SJCRH30 (cell line): ENCODE measurements around the gene LIX1. TPM values are rescaled to one million over a fixed set of nuclear protein-coding genes. Genes with fewer than 3 reads are reported as not detected.
"Not testable (repeated sequence)": the region's sequence is repeated elsewhere in the genome, so short reads cannot be mapped to it uniquely, and the experiment has no call there.

Experiments
- DNase-seq, 2 experiments: peaks; one replicate each; pipeline ENCODE4 v3.0.0-alpha.2; 2015 to 2020
- H3K27ac ChIP-seq: fragments of 250-450 bp; sonication (Bioruptor Pico); 2 replicates; pipeline ENCODE4 v1.5.1; 2020; ENCODE audit warnings: mild to moderate bottlenecking, moderate library complexity
- H3K27me3 ChIP-seq: fragments of 250-450 bp; sonication (Bioruptor Pico); 2 replicates; pipeline ENCODE4 v1.5.1; 2020; ENCODE audit warnings: mild to moderate bottlenecking, moderate library complexity
- H3K36me3 ChIP-seq: fragments of 250-450 bp; sonication (Bioruptor Pico); 2 replicates; pipeline ENCODE4 v1.5.1; 2020; ENCODE audit warnings: mild to moderate bottlenecking, moderate library complexity
- H3K4me1 ChIP-seq: fragments of 250-450 bp; sonication (Bioruptor Pico); 2 replicates; pipeline ENCODE4 v1.5.1; 2020; ENCODE audit warnings: mild to moderate bottlenecking, moderate library complexity
- H3K4me3 ChIP-seq: fragments of 250-450 bp; sonication (Bioruptor Pico); 2 replicates; pipeline ENCODE4 v1.5.1; 2020; ENCODE audit warnings: mild to moderate bottlenecking, moderate library complexity
- H3K9me3 ChIP-seq: fragments of 250-450 bp; sonication (Bioruptor Pico); replicated peaks from 2 replicates; pipeline ENCODE4 v1.5.1; 2020; ENCODE audit warnings: mild to moderate bottlenecking, moderate library complexity
- total RNA-seq: library from RNA; depleted of rRNA; stranded (reverse); fragments of >200 nt; shearing (Covaris generic); gene quantifications from 2 replicates; pipeline ENCODE4 v1.2.3, GENCODE V29; 2014; rRNA removed

Gene LIX1
- 0.04 and 0.15 TPM in 2 replicates for total RNA-seq

GRCh38 chr5:97142521-97143254, at the start of gene LIX1:
TSS of gene LIX1 (minus strand) at chr5:97142611. CDS start at chr5:97142576, 35 bp downstream.
- no peaks in the 10 kb centered on the region for H3K36me3 ChIP-seq
- no peaks in the 10 kb centered on the region for H3K27me3 ChIP-seq
- H3K9me3 ChIP-seq: no peaks in the 10 kb centered on the region
- no peak within 1 kb of the TSS for H3K4me3 ChIP-seq
- peak; percentile 60 to 81 for DNase-seq
- H3K4me1 ChIP-seq: peaks cover 12% of the 10 kb centered on the region
- no peak within 1 kb of the TSS for H3K27ac ChIP-seq

- Histone ChIP-seq H3K27me3 (no peaks in the 10 kb centered on the region), H3K36me3 (no peaks in the 10 kb centered on the region), H3K9me3 (no peaks in the 10 kb centered on the region), H3K4me3 (peak overlapping the region; percentile 54; the same call in 1 of the 2 replicates), H3K27ac (peak overlapping the region; percentile 82; the same call in 1 of the 2 replicates), H3K4me1 (peaks cover 8% of the 10 kb centered on the region)
- no peak for DNase-seq
Measured at GRCh38 chr5:97191893-97192292, 49.5 kb upstream of the LIX1 start.

GRCh38 chr5:97189523-97189922, 47.1 kb upstream of the LIX1 start:
- H3K4me3 ChIP-seq, H3K9me3 ChIP-seq, H3K27ac ChIP-seq, H3K27me3 ChIP-seq, H3K36me3 ChIP-seq, DNase-seq, H3K4me1 ChIP-seq: not testable (repeated sequence)

- Histone ChIP-seq H3K9me3 (no peaks in the 10 kb centered on the region), H3K36me3 (peaks cover 11% of the 10 kb centered on the region), H3K27me3 (no peaks in the 10 kb centered on the region), H3K4me3 (peak overlapping the region; percentile 71), H3K4me1 (no peaks in the 10 kb centered on the region), H3K27ac (peak overlapping the region; percentile 96)
- no peak for DNase-seq
Measured at GRCh38 chr5:97183930-97184213, 41.5 kb upstream of the LIX1 start.

- Histone ChIP-seq H3K36me3 (peaks cover 13% of the 10 kb centered on the region), H3K27ac (peak within 1 kb of the TSS; percentile 96), H3K4me1 (no peaks in the 10 kb centered on the region), H3K27me3 (no peaks in the 10 kb centered on the region), H3K4me3 (peak within 1 kb of the TSS; percentile 71), H3K9me3 (no peaks in the 10 kb centered on the region)
- DNase-seq: peak; percentile 98 to 99
Measured at GRCh38 chr5:97183100-97183929, 40.9 kb upstream of the LIX1 start, which contains the start of gene RIOK2. TSS of gene RIOK2 (minus strand) at chr5:97183247. CDS start at chr5:97183191, 56 bp downstream.

- Histone ChIP-seq H3K9me3 (no peaks in the 10 kb centered on the region), H3K27me3 (no peaks in the 10 kb centered on the region), H3K4me1 (no peaks in the 10 kb centered on the region), H3K4me3 (peak overlapping the region; percentile 71), H3K27ac (peak overlapping the region; percentile 96), H3K36me3 (peaks cover 17% of the 10 kb centered on the region)
- DNase-seq: no peak
Measured at GRCh38 chr5:97182571-97183099, 40.2 kb upstream of the LIX1 start.

GRCh38 chr5:97181856-97182545, 39.6 kb upstream of the LIX1 start:
- H3K36me3 ChIP-seq: peaks cover 24% of the 10 kb centered on the region
- H3K4me1 ChIP-seq: no peaks in the 10 kb centered on the region
- H3K27ac ChIP-seq: no peak overlapping the region; the same call in 1 of the 2 replicates
- no peaks in the 10 kb centered on the region for H3K27me3 ChIP-seq
- no peaks in the 10 kb centered on the region for H3K9me3 ChIP-seq
- DNase-seq: peak in 1 of 2 experiments; percentile 13
- H3K4me3 ChIP-seq: peak overlapping the region; percentile 71

- H3K4me1 ChIP-seq, H3K9me3 ChIP-seq, H3K27me3 ChIP-seq, DNase-seq, H3K27ac ChIP-seq, H3K4me3 ChIP-seq: not testable (repeated sequence)
- H3K36me3 ChIP-seq: peaks cover 47% of the 10 kb centered on the region
Measured at GRCh38 chr5:97179457-97179856, 37.0 kb upstream of the LIX1 start.

- no peak for DNase-seq
- Histone ChIP-seq H3K27ac (no peak overlapping the region), H3K9me3 (no peaks in the 10 kb centered on the region), H3K4me1 (no peaks in the 10 kb centered on the region), H3K4me3 (no peak overlapping the region), H3K27me3 (no peaks in the 10 kb centered on the region), H3K36me3 (peaks cover 92% of the 10 kb centered on the region)
Measured at GRCh38 chr5:97172227-97172626, 29.8 kb upstream of the LIX1 start.

GRCh38 chr5:97171703-97172102, 29.3 kb upstream of the LIX1 start:
- no peak overlapping the region for H3K27ac ChIP-seq
- H3K36me3 ChIP-seq: peaks cover 92% of the 10 kb centered on the region
- no peaks in the 10 kb centered on the region for H3K9me3 ChIP-seq
- DNase-seq: no peak
- no peaks in the 10 kb centered on the region for H3K27me3 ChIP-seq
- H3K4me3 ChIP-seq: no peak overlapping the region
- no peaks in the 10 kb centered on the region for H3K4me1 ChIP-seq

GRCh38 chr5:97167435-97167834, 25.0 kb upstream of the LIX1 start:
- H3K36me3 ChIP-seq: peaks cover 78% of the 10 kb centered on the region
- H3K4me3 ChIP-seq: no peak overlapping the region
- no peaks in the 10 kb centered on the region for H3K9me3 ChIP-seq
- H3K27ac ChIP-seq: no peak overlapping the region
- H3K27me3 ChIP-seq: no peaks in the 10 kb centered on the region
- DNase-seq: no peak
- H3K4me1 ChIP-seq: no peaks in the 10 kb centered on the region

- Histone ChIP-seq H3K4me1 (no peaks in the 10 kb centered on the region), H3K36me3 (peaks cover 74% of the 10 kb centered on the region), H3K9me3 (no peaks in the 10 kb centered on the region), H3K27ac (no peak overlapping the region), H3K27me3 (no peaks in the 10 kb centered on the region), H3K4me3 (no peak overlapping the region)
- DNase-seq: no peak
Measured at GRCh38 chr5:97165726-97166125, 23.3 kb upstream of the LIX1 start.

- no peak for DNase-seq
- Histone ChIP-seq H3K4me3 (no peak overlapping the region), H3K4me1 (no peaks in the 10 kb centered on the region), H3K27ac (no peak overlapping the region), H3K9me3 (no peaks in the 10 kb centered on the region), H3K27me3 (no peaks in the 10 kb centered on the region), H3K36me3 (peaks cover 67% of the 10 kb centered on the region)
Measured at GRCh38 chr5:97164846-97165245, 22.4 kb upstream of the LIX1 start.

GRCh38 chr5:97163790-97164285, 21.4 kb upstream of the LIX1 start:
- H3K9me3 ChIP-seq: no peaks in the 10 kb centered on the region
- H3K27ac ChIP-seq: no peak overlapping the region
- DNase-seq: no peak
- no peaks in the 10 kb centered on the region for H3K27me3 ChIP-seq
- no peak overlapping the region for H3K4me3 ChIP-seq
- no peaks in the 10 kb centered on the region for H3K4me1 ChIP-seq
- H3K36me3 ChIP-seq: peaks cover 57% of the 10 kb centered on the region
